ENCODE measurements around the gene TFAP2A. TPM values are rescaled to one million over a fixed set of nuclear protein-coding genes. Genes with fewer than 3 reads are reported as not detected.

The TFAP2A gene
- total and polyA plus RNA-seq, 7 experiments from 2014 or later = not detected

GRCh38 chr6:10417681-10418104 is 2.8 kb upstream of the TFAP2A start:
- no peaks in the 10 kb centered on the region for H3K36me3 ChIP-seq (ENCODE audit: control insufficient read depth in 2 of 3, insufficient read depth in 3 of 3, low read length in 3 of 3)
- ChIA-PET CTCF (interaction anchor here (0.5 kb wide), 1 partner anchor 18 kb away, joined by 3 read pairs; no protein-coding TSS in a partner anchor), POLR2A (no interaction called here)
- H3K27me3 ChIP-seq (ENCODE audit: control insufficient read depth in 2 of 2, insufficient read depth in 2 of 2, low read length in 2 of 2) = peaks cover 33 to 59% of the 10 kb centered on the region in 2 donors
- intact Hi-C loops (cut with micrococcal nuclease) = loop anchor here (2.0 to 10.0 kb wide), 3 partner anchors 13 to 467 kb away; partner anchors contain the start of genes GCM2 (in 1 of the 2) and SYCP2L (in 1 of the 2)
- Mint-ChIP-seq H3K27ac (peak overlapping the region in 4 of 9 donors; percentile 32 to 77 (median 46)), H3K27me3 (peaks cover 78 to 96% (median 92%) of the 10 kb centered on the region in 5 donors), H3K36me3 (peaks cover 3 to 15% (median 5%) of the 10 kb centered on the region in 5 donors), H3K9me3 (peaks cover 0 to 42% (median 12%) of the 10 kb centered on the region in 11 donors), H3K4me3 (peak overlapping the region in 5 of 10 donors; percentile 7 to 98 (median 65)), H3K4me1 (peaks cover 31 to 51% (median 37%) of the 10 kb centered on the region in 7 donors)
- DNase-seq (no peak), ATAC-seq (no peak)
- peaks cover 0 to 28% (median 0%) of the 10 kb centered on the region in 3 experiments for H3K9me3 ChIP-seq (ENCODE audit: control insufficient read depth in 2 of 3, low read length in 3 of 3)
- peaks cover 8 to 31% of the 10 kb centered on the region in 2 donors for H3K4me1 ChIP-seq (ENCODE audit: control insufficient read depth in 2 of 2, insufficient read depth in 2 of 2, low read length in 2 of 2)
- no peak overlapping the region for H3K27ac ChIP-seq (ENCODE audit: low read depth, low read length)
- no peak overlapping the region for H3K4me3 ChIP-seq (ENCODE audit: low read length)

DNA sequence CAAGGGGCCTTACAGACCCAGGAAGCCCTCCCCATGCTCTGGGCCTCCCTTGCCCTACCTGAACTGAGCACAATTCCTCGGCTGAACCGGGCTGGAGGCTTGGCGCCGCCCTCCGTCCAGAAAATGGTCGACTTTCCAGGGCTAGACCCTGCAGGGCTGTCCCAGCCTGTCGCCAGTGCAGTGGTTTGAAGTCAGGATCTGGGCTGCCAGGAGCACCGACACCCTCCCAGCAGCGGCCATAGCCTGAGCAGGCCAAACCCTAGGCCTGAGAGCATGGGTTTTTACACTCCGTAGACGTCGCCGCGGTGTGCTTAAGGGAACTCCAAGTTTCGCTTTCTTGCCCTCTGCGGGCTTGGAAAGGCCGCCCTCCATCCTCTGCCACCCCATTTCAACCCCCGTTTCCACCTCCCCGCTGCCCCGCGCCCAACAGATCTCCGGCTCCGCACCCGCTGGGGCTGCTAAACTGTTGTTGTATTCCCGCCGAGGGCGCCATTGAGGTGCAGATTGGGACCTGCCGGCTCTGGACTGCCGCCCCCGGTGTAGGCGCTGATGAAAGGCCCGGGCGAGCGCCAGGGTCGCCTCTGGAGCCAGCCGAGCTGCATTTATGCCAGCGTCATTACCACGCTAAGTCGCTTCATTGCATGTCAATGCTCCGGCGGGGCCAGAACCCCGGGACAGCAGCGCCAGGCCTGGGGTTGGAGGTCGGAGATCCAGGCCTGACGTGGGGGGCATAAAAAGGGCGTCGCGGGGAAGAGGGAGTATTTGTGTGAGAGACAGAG is 2.2 kb upstream of the TFAP2A start:
- H3K27ac ChIP-seq (ENCODE audit: low read depth, low read length) = no peak overlapping the region
- Mint-ChIP-seq H3K36me3 (peaks cover 3 to 16% (median 7%) of the 10 kb centered on the region in 5 donors), H3K27me3 (peaks cover 78 to 93% (median 92%) of the 10 kb centered on the region in 5 donors), H3K9me3 (peaks cover 0 to 44% (median 12%) of the 10 kb centered on the region in 11 donors), H3K4me1 (peaks cover 34 to 54% (median 40%) of the 10 kb centered on the region in 7 donors), H3K27ac (peak overlapping the region in 3 of 9 donors; percentile 20 to 77 (median 43)), H3K4me3 (peak overlapping the region; percentile 48 to 98 (median 65))
- H3K36me3 ChIP-seq (ENCODE audit: control insufficient read depth in 2 of 3, insufficient read depth in 3 of 3, low read length in 3 of 3) = no peaks in the 10 kb centered on the region
- peaks cover 8 to 31% of the 10 kb centered on the region in 2 donors for H3K4me1 ChIP-seq (ENCODE audit: control insufficient read depth in 2 of 2, insufficient read depth in 2 of 2, low read length in 2 of 2)
- DNase-seq = no peak
- H3K4me3 ChIP-seq (ENCODE audit: low read length) = no peak overlapping the region
- ChIA-PET CTCF (no interaction called here), POLR2A (no interaction called here)
- intact Hi-C loops (cut with micrococcal nuclease) = loop anchor here (5.0 to 10.0 kb wide), 2 partner anchors 35 to 468 kb away; partner anchors contain the start of genes GCM2 (in 1 of the 2) and SYCP2L (in 1 of the 2)
- H3K27me3 ChIP-seq (ENCODE audit: control insufficient read depth in 2 of 2, insufficient read depth in 2 of 2, low read length in 2 of 2) = peaks cover 32 to 59% of the 10 kb centered on the region in 2 donors
- no peak for ATAC-seq
- peaks cover 0 to 28% (median 0%) of the 10 kb centered on the region in 3 experiments for H3K9me3 ChIP-seq (ENCODE audit: control insufficient read depth in 2 of 3, low read length in 3 of 3)

DNA sequence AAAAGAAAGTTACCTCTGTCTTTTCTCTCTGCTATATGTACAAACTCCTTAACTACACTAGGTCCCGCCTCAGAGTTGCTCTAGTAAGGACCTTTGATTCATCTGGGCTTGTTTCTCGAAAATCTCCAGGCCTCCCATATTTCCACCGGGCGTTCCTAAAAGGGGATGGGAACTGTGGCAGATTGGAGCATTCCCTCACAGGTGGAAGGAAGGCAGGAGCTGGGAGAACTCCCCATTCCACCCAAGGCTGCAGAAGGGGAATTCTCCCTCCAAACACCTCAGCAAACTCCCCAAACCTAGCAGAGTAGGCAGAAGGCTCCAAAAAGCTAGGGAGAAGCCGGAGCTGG is 1.6 kb upstream of the TFAP2A start:
- Mint-ChIP-seq H3K4me3 (peak overlapping the region in 7 of 10 donors; percentile 43 to 98 (median 76)), H3K9me3 (peaks cover 0 to 49% (median 15%) of the 10 kb centered on the region in 11 donors), H3K27me3 (peaks cover 78 to 93% (median 92%) of the 10 kb centered on the region in 5 donors), H3K4me1 (peaks cover 39 to 60% (median 43%) of the 10 kb centered on the region in 7 donors), H3K27ac (no peak overlapping the region), H3K36me3 (peaks cover 3 to 20% (median 12%) of the 10 kb centered on the region in 5 donors)
- H3K4me1 ChIP-seq (ENCODE audit: control insufficient read depth in 2 of 2, insufficient read depth in 2 of 2, low read length in 2 of 2) = peaks cover 8 to 34% of the 10 kb centered on the region in 2 donors
- intact Hi-C loops (cut with micrococcal nuclease) = loop anchor here (5.0 to 10.0 kb wide), 2 partner anchors 34 to 468 kb away; partner anchors contain the start of genes GCM2 (in 1 of the 2) and SYCP2L (in 1 of the 2)
- H3K27me3 ChIP-seq (ENCODE audit: control insufficient read depth in 2 of 2, insufficient read depth in 2 of 2, low read length in 2 of 2) = peaks cover 32 to 59% of the 10 kb centered on the region in 2 donors
- H3K27ac ChIP-seq (ENCODE audit: low read depth, low read length) = no peak overlapping the region
- H3K9me3 ChIP-seq (ENCODE audit: control insufficient read depth in 2 of 3, low read length in 3 of 3) = peaks cover 0 to 28% (median 0%) of the 10 kb centered on the region in 3 experiments
- CTCF ChIA-PET = interaction anchor here (0.5 kb wide), 1 partner anchor 1162 kb away, joined by 3 read pairs; no protein-coding TSS in a partner anchor
- H3K36me3 ChIP-seq (ENCODE audit: control insufficient read depth in 2 of 3, insufficient read depth in 3 of 3, low read length in 3 of 3) = no peaks in the 10 kb centered on the region
- POLR2A ChIA-PET = no interaction called here
- H3K4me3 ChIP-seq (ENCODE audit: low read length) = no peak overlapping the region
- DNase-seq (no peak), ATAC-seq (no peak)

- H3K27me3 ChIP-seq (ENCODE audit: control insufficient read depth in 2 of 2, insufficient read depth in 2 of 2, low read length in 2 of 2) = peaks cover 32 to 65% of the 10 kb centered on the region in 2 donors
- Mint-ChIP-seq H3K4me1 (peaks cover 41 to 66% (median 49%) of the 10 kb centered on the region in 7 donors), H3K9me3 (peaks cover 0 to 56% (median 18%) of the 10 kb centered on the region in 11 donors), H3K36me3 (peaks cover 3 to 23% (median 15%) of the 10 kb centered on the region in 5 donors), H3K27me3 (peaks cover 78 to 93% (median 92%) of the 10 kb centered on the region in 5 donors), H3K4me3 (peak overlapping the region in 9 of 10 donors; percentile 10 to 98 (median 41)), H3K27ac (peak overlapping the region in 5 of 9 donors; percentile 35 to 77 (median 65))
- H3K36me3 ChIP-seq (ENCODE audit: control insufficient read depth in 2 of 3, insufficient read depth in 3 of 3, low read length in 3 of 3) = no peaks in the 10 kb centered on the region
- DNase-seq (no peak), ATAC-seq (no peak)
- intact Hi-C loops (cut with micrococcal nuclease) = loop anchor here (5.0 to 10.0 kb wide), 2 partner anchors 34 to 469 kb away; partner anchors contain the start of genes GCM2 (in 1 of the 2) and SYCP2L (in 1 of the 2)
- no peak overlapping the region for H3K27ac ChIP-seq (ENCODE audit: low read depth, low read length)
- no peak overlapping the region for H3K4me3 ChIP-seq (ENCODE audit: low read length)
- peaks cover 8 to 39% of the 10 kb centered on the region in 2 donors for H3K4me1 ChIP-seq (ENCODE audit: control insufficient read depth in 2 of 2, insufficient read depth in 2 of 2, low read length in 2 of 2)
- POLR2A ChIA-PET = no interaction called here
- H3K9me3 ChIP-seq (ENCODE audit: control insufficient read depth in 2 of 3, low read length in 3 of 3) = peaks cover 0 to 32% (median 0%) of the 10 kb centered on the region in 3 experiments
- CTCF ChIA-PET = interaction anchor here (0.5 kb wide), 1 partner anchor 1162 kb away, joined by 3 read pairs; no protein-coding TSS in a partner anchor
Observed at GRCh38 chr6:10415617-10416480, 975 bp upstream of the TFAP2A start.

- DNase-seq (no peak), ATAC-seq (no peak)
- peaks cover 32 to 57% of the 10 kb centered on the region in 2 donors for H3K27me3 ChIP-seq (ENCODE audit: control insufficient read depth in 2 of 2, insufficient read depth in 2 of 2, low read length in 2 of 2)
- Mint-ChIP-seq H3K9me3 (peaks cover 7 to 68% (median 34%) of the 10 kb centered on the region in 11 donors), H3K36me3 (peaks cover 3 to 36% (median 19%) of the 10 kb centered on the region in 5 donors), H3K27ac (peak overlapping the region in 5 of 9 donors; percentile 14 to 85 (median 82)), H3K4me1 (peaks cover 41 to 72% (median 50%) of the 10 kb centered on the region in 7 donors), H3K4me3 (peak overlapping the region; percentile 73 to 98 (median 94)), H3K27me3 (peaks cover 87 to 93% (median 92%) of the 10 kb centered on the region in 5 donors)
- POLR2A ChIA-PET = no interaction called here
- intact Hi-C loops (cut with micrococcal nuclease) = loop anchor here (2.0 to 10.0 kb wide), 3 partner anchors 29 to 471 kb away; partner anchors contain the start of genes GCM2 (in 1 of the 2) and SYCP2L (in 1 of the 2)
- peaks cover 0 to 46% (median 0%) of the 10 kb centered on the region in 3 experiments for H3K9me3 ChIP-seq (ENCODE audit: control insufficient read depth in 2 of 3, low read length in 3 of 3)
- H3K4me3 ChIP-seq (ENCODE audit: low read length) = peak overlapping the region; percentile 68
- H3K36me3 ChIP-seq (ENCODE audit: control insufficient read depth in 2 of 3, insufficient read depth in 3 of 3, low read length in 3 of 3) = no peaks in the 10 kb centered on the region
- peaks cover 8 to 39% of the 10 kb centered on the region in 2 donors for H3K4me1 ChIP-seq (ENCODE audit: control insufficient read depth in 2 of 2, insufficient read depth in 2 of 2, low read length in 2 of 2)
- H3K27ac ChIP-seq (ENCODE audit: low read depth, low read length) = no peak overlapping the region
- CTCF ChIA-PET = no interaction called here
Observed at GRCh38 chr6:10413850-10414738, 780 bp downstream of the TFAP2A start.
